Glutamatergic neuron (in vitro differentiated cells): ENCODE results near the gene OR2W3. TPM values are rescaled to one million over a fixed set of nuclear protein-coding genes. Genes with fewer than 3 reads are reported as not detected.

ENCODE experiments used
- DNase-seq: peaks from one replicate; pipeline ENCODE4 v3.0.0; 2022
- H3K27ac Mint-ChIP-seq: one replicate; pipeline ENCODE4 v1.8.0; 2020; ENCODE audit warnings: mild to moderate bottlenecking, mixed read lengths, inconsistent platforms; ENCODE audit not compliant: unreplicated experiment
- H3K27me3 Mint-ChIP-seq: one replicate; pipeline ENCODE4 v1.8.0; 2020; ENCODE audit warnings: mild to moderate bottlenecking, moderate library complexity, mixed read lengths, inconsistent platforms; ENCODE audit not compliant: unreplicated experiment
- H3K36me3 Mint-ChIP-seq: one replicate; pipeline ENCODE4 v1.8.0; 2020; ENCODE audit warnings: mild to moderate bottlenecking, mixed read lengths, inconsistent platforms; ENCODE audit not compliant: unreplicated experiment
- H3K4me1 Mint-ChIP-seq: one replicate; pipeline ENCODE4 v1.8.0; 2020; ENCODE audit warnings: mild to moderate bottlenecking, low read depth, mixed read lengths, inconsistent platforms; ENCODE audit not compliant: unreplicated experiment
- H3K4me3 Mint-ChIP-seq: one replicate; pipeline ENCODE4 v1.8.0; 2020; ENCODE audit warnings: mild to moderate bottlenecking, mixed read lengths, inconsistent platforms; ENCODE audit not compliant: unreplicated experiment
- H3K9me3 Mint-ChIP-seq: one replicate; pipeline ENCODE4 v1.8.0; 2020; ENCODE audit warnings: mild to moderate bottlenecking, moderate library complexity, mixed read lengths, inconsistent platforms; ENCODE audit not compliant: unreplicated experiment
- CTCF ChIP-seq: fragments of 200-600 bp; sonication (generic); IDR thresholded peaks from one replicate; pipeline ENCODE4 v1.5.0; 2021; ENCODE audit not compliant: partially characterized antibody, unreplicated experiment
- total RNA-seq: library from RNA; stranded (reverse); fragmentation: NEBNext Ultra II Directional; extraction: Animal tissue kit (Norgen Biotek cat#: 25700); gene quantifications from one replicate; pipeline ENCODE4 v1.2.1, GENCODE V29; 2021; ENCODE audit not compliant: unreplicated experiment

Gene OR2W3
- total RNA-seq, 1 donor from 2014 or later = 1.8 TPM

DNA sequence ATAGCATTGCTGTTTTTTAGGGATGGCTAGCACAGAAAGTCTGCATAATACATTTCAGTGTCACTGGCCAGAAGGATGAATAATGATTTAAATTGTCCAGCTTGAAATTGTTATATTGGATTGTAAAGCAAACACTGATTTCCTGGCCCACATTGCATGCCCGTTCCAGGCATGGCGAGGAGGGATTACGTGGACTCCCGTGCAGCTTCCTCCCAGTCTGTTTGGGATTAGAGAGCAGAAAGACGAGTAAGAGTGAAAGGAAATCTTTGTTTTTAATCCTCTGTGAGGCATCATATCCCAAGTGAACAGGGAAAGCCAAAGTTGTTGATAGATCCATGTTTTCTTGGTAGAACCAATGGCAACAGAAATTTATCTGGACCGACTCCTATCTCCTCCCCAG is 30.0 kb upstream of the OR2W3 start:
- no peaks in the 10 kb centered on the region for H3K9me3 Mint-ChIP-seq
- TF ChIP-seq CTCF = no peak
- no peak for DNase-seq

DNA sequence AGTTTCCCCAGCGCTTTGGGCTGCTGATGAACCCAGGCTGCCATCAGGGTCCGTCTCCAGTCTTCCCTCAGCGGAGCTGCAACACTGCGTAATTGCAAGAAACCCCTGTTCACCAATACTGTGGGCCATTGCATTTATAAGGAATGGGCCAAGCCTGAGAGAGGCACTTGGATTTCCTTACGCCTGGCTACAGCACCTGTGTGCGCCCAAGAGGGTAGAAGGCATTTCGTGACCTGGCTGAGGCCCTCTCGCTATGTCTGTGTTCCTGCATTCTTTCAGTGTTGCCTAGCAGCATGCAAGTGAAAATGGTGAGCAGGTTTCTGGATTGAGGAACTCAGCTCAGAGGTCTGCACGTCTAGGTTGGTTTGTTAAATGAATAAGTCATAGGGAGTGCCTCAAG is 12.0 kb upstream of the OR2W3 start:
- H3K4me1 Mint-ChIP-seq = no peaks in the 10 kb centered on the region
- no peak for TF ChIP-seq CTCF
- H3K27me3 Mint-ChIP-seq = no peaks in the 10 kb centered on the region
- H3K9me3 Mint-ChIP-seq = peaks cover under 1% of the 10 kb centered on the region
- DNase-seq = no peak
- no peaks in the 10 kb centered on the region for H3K36me3 Mint-ChIP-seq
- no peak overlapping the region for H3K27ac Mint-ChIP-seq
- no peak overlapping the region for H3K4me3 Mint-ChIP-seq

More for the DNA sequence above, 30.0 kb upstream of the OR2W3 start:
- no peak overlapping the region for H3K4me3 Mint-ChIP-seq
- H3K36me3 Mint-ChIP-seq = no peaks in the 10 kb centered on the region
- H3K27me3 Mint-ChIP-seq = no peaks in the 10 kb centered on the region
- H3K4me1 Mint-ChIP-seq = no peaks in the 10 kb centered on the region
- no peak overlapping the region for H3K27ac Mint-ChIP-seq

DNA sequence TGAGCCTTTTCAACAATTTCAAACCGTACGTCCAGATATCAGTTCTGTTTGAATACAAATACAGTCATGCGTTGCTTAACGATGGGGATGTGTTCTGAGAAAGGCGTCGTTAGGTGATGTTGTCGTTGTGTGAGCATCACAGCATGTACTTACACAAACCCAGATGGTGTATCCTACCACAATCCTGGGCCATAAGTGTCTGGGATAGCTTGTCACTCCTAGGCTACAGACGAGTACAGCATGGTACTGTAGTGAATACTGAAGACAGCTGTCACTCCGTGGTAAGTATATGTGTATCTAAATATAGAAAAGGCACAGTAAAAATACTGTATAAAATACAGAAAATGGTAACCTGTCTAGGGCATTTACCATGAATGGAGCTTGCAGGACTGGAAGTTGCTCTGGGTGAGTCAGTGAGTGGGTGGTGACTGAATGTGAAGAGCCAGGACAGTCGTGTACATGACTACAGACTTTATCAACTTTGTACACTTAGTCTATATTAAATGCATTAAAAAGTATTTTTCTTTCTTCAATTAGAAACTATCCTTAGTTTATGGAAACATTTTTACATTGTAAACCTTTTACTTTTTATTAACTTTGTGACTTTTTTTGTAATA is 10.5 kb upstream of the OR2W3 start:
- no peak overlapping the region for H3K27ac Mint-ChIP-seq
- H3K27me3 Mint-ChIP-seq = no peaks in the 10 kb centered on the region
- no peaks in the 10 kb centered on the region for H3K4me1 Mint-ChIP-seq
- DNase-seq = no peak
- H3K36me3 Mint-ChIP-seq = no peaks in the 10 kb centered on the region
- no peak overlapping the region for H3K4me3 Mint-ChIP-seq
- TF ChIP-seq CTCF = no peak
- H3K9me3 Mint-ChIP-seq = no peaks in the 10 kb centered on the region

DNA sequence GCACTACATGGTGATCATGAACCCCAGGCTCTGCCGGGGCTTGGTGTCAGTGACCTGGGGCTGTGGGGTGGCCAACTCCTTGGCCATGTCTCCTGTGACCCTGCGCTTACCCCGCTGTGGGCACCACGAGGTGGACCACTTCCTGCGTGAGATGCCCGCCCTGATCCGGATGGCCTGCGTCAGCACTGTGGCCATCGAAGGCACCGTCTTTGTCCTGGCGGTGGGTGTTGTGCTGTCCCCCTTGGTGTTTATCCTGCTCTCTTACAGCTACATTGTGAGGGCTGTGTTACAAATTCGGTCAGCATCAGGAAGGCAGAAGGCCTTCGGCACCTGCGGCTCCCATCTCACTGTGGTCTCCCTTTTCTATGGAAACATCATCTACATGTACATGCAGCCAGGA is 589 bp downstream of the OR2W3 start:
- TF ChIP-seq CTCF = no peak
- Mint-ChIP-seq H3K27ac (no peak overlapping the region), H3K9me3 (peaks cover 2% of the 10 kb centered on the region), H3K36me3 (no peaks in the 10 kb centered on the region), H3K4me3 (no peak overlapping the region), H3K27me3 (peaks cover 2% of the 10 kb centered on the region), H3K4me1 (no peaks in the 10 kb centered on the region)
- DNase-seq = no peak

GRCh38 chr1:247904122-247904521 is 8.7 kb downstream of the OR2W3 start:
- peaks cover 4% of the 10 kb centered on the region for H3K9me3 Mint-ChIP-seq
- no peak overlapping the region for H3K27ac Mint-ChIP-seq
- TF ChIP-seq CTCF = no peak
- no peak for DNase-seq
- H3K4me1 Mint-ChIP-seq = no peaks in the 10 kb centered on the region
- H3K4me3 Mint-ChIP-seq = no peak overlapping the region
- H3K36me3 Mint-ChIP-seq = no peaks in the 10 kb centered on the region
- H3K27me3 Mint-ChIP-seq = no peaks in the 10 kb centered on the region
